ENCODE data around the gene OR5AC2.
A peak's percentile ranks its signal among the peaks of the same experiment; 100 is the strongest.

OR5AC2 gene, protein sequence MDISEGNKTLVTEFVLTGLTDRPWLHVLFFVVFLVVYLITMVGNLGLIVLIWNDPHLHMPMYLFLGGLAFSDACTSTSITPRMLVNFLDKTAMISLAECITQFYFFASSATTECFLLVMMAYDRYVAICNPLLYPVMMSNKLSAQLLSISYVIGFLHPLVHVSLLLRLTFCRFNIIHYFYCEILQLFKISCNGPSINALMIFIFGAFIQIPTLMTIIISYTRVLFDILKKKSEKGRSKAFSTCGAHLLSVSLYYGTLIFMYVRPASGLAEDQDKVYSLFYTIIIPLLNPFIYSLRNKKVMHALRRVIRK

DNA sequence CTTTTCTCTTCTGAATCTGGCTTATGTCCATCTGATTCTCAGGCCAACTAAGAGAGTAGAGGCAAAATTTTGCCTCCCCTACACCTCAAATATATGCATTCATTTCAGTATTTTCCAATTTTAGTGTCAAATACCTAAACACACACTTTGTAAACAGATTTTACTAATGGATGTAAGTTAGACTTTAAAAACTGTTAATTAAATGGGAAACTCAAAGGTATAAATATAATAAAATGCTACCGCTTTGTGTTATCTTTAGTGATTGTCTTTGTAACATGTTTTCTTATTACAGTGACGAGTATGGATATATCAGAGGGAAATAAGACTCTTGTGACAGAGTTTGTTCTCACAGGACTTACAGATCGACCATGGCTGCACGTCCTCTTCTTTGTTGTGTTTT lies at the start of gene OR5AC2:
OR5AC2 (plus strand) TSS at position 301 of the 400 bp plus-strand sequence; CDS start at position 301, 0 bp downstream.
- no peak for DNase-seq

DNA sequence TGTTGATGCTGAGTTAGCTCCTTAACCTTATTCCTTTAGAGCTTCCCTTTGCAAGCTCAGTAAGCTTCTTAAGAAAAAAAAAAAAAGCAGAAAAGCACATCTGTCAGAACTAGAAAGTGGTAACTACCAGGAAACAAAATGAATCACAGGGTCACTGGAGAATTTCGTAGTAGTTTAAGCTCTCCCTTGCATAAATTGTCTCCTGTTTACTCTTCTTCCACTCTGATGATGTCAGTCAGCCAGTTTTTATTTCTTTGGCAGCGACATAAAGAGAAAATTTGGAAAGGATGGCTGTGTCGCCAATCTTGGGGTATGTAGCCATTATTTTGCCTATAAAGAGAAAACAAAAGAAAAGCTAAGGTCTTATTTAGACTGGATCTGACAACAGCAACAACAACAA lies 48.7 kb upstream of the OR5AC2 start:
- no peak for DNase-seq

DNA sequence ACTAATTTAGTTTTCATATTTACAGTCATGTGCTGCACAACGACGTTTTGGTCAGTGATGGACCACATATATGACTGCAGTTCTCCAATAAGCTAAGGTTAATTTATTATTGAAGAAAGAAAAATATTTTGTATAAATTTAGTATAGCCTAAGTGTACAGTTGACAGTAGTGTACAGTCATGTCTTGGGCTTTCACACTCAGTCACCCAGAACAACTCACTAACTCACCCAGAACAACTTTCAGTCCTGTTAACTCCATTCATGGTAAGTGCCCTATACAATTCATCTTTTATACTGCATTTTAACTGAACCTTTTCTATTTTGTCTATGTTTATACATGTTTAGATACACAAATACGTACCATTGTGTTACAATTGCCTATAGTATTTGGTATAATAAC lies 48.1 kb upstream of the OR5AC2 start:
- DNase-seq, result no peak

DNA sequence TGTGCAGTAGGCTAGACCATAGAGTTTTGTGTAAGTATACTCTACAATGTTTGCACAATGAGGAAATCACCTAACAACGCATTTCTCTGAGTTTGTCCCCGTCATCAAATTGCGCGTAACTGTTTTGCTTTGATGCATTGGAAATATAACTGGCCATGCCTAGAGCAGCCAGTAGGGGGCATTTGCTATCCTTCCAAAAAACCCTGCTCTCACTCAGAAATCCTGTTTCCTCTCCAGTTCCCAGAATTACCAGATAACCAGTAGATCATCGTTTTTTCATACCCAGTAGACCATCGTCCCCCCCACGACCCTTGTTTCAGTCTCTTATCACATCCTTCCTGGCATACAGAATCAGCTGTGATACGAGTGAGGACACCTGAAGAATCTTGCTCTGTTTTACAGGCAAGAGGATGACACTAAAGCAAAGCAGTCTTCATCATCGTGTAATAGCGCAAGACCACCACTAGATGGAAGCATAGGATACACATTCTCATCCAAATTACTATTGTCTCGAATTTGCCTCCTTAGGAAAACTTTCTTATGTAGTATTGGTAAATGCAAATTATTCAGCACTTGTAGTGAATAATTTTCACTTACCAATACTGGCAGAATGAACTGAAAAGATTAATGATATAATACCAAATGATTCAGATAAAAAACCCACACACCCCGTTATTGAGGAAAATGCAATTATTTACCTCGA lies 47.5 kb upstream of the OR5AC2 start:
- peak; percentile 68 to 75 for DNase-seq

DNA sequence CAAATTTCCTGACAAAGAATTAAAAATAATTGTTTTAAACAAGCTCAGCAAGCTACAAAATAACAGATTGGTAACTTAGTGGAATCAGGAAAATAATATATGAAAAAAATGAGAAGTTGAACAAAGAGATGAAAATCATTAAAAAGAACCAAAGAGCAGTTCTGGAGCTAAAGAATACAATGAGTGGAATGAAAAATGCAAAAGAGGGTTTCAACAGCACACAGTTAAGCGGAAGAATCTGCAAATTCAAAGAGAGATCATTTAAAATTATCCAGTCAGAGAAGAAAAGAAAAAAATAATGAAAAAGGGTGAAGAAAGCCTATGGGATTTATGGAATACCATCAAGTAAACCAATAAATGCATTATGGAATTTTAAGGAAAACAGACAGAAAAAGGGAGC lies 45.6 kb upstream of the OR5AC2 start:
- DNase-seq, result no peak

DNA sequence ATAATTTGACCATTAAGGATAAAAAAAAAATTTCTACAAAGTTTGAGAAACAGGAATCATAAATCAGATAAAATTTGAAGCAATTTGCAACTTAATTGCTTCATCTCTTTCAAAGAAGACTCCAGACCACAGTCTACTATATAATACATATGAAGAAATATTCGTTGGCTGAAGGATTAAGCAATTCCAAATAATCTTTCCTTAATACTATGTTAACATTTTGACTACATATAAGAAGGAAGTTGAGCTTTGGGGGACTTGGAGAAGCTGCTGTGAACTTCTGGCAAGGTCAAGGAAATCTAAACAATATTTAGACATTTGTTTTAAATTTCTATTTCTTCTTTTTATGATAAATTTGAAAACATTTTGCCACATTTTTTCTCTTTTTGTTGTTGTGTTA lies 38.4 kb upstream of the OR5AC2 start:
- DNase-seq, result no peak

DNA sequence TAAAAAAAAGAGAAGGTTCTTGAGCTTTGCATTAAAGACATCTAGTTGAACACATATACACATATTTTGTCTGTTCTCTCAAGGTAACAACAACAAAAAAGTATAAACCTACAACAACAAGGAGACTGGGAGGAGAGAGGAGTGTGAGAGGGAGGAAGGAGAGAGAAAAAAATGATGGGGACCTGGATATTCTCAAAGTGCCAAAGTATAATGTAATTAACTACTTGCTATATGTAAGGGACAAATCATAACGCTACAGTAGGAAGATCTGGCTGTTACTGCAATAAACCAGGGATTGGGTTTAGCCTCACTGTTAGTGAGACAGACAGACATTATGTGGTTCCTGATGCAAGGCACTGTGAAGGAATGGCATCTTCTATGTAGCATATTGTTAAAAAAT lies 37.7 kb upstream of the OR5AC2 start:
- DNase-seq, result no peak

DNA sequence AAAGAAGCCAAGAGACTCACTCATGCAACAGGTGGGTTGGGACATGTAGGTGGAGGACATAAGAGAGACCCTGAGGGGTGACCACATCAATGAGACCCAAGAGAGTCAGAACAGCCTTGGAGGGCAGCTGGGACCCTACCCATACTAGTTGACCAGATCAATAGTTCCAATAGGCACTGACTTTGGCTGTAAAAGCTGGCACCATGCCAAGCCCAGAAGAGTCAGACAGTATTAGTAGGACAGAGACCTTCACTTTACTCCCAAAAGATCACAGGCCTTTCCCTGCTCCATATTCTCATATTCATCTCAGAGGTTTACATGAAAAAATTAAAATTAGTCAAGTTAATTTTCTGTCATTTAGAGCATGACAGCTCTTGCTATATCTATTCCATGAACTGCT lies 30.9 kb upstream of the OR5AC2 start:
- no peak for DNase-seq

DNA sequence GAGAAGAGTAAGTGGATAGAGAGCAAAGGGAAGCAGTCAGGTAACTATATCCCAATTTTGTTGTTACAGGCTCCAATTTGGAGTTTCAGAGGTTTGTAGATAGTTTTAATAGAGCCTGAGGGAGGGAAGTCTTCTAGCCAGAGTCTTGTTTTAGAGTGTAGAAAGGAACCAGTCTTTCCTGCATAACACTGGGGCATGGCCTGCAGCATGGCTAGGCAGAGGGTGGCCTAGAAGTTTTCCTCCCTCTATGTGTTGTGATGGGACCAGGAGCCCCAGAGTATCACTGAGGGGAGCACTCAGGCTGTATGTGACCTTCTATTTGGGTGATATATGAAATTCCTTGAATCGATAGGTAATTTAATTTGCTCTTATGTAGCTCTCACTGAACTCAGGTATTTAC lies 29.3 kb upstream of the OR5AC2 start:
- no peak for DNase-seq

DNA sequence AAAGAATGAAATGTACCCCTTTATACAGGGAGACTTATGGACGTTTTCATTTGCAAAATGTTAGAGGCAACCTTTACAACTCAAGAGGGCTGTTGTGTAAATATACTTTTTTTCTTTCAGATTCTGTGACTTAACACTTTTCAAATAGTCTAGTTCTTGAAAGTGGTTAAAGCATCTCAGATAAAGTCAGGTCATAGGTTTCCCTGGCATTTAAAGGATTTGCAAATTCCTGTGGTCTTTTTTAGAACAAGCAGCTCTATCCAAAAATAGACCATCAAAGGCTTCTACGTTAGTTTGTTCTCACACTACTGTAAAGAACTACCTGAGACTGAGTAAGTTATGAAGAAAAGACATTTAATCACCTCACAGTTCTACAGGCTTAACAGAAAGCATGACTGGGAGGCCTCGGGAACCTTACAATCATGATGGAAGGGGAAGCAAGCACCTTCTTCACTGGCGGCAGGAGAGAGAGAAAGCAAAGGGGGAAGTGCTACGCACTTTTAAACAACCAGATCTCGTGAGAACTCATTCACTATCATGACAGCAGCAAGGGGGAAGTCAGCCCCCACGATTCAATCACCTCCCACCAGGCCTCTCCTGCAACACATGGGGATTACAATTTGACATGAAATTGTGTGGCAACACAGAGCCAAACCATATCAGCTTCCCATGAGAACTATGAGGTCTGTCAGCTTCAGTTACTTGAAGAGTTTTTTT lies 28.6 kb upstream of the OR5AC2 start:
- no peak for DNase-seq

DNA sequence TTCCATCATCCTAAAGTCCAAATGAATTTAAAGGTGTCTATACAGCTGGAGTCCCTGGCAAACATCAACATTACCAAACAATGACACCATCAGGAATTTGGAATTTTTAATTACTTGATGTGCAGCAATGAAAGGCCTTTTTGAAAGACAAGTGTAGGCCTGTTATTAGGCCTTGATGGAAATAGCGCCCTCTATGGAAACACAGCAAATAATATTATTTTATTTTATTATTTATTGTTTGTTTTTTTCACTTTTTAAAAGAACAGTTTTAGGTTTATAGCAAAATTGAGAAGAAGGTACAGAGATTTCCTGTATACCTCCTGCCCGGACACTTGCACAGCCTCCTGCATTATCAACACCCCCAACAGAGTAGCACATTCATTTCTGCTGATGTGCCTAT lies 18.1 kb upstream of the OR5AC2 start:
- no peak for DNase-seq

DNA sequence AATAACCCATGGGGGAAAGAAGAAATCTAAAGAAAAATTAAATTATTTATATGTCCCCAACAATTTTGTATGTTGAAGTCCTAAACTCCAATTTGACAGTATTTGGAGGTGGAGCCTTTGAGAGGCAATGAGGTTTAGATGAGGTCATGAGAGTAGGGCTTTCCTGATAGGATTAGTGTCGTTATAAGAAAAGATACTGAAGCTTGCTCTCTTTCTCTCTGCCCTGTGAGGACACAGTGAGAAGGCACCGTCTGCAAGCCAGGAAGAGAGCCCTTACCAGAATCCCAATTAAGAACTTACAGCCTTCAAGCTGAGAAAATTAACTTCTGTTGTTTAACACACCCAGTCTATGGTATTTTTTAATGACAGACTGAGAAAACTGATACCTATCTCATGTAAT lies 16.1 kb upstream of the OR5AC2 start:
- no peak for DNase-seq

DNA sequence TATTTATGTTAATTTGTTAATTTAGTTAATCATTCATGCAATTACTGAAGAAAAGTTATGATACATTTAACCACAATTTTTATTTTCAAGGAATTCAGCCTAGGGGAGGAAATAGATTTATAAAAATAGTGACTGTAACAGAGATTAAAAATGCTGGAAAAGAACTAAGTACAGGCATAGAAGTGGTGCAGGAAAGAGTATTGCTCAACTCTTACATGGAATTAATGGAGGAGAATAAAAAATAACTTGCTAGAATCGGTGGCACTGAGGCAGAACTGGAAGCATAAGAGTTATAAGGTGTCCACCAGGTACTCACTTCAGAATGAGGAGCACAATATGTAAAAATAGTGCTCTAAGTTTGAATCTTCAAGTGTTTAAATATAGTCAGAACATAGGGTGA lies 13.5 kb upstream of the OR5AC2 start:
- DNase-seq, result no peak

DNA sequence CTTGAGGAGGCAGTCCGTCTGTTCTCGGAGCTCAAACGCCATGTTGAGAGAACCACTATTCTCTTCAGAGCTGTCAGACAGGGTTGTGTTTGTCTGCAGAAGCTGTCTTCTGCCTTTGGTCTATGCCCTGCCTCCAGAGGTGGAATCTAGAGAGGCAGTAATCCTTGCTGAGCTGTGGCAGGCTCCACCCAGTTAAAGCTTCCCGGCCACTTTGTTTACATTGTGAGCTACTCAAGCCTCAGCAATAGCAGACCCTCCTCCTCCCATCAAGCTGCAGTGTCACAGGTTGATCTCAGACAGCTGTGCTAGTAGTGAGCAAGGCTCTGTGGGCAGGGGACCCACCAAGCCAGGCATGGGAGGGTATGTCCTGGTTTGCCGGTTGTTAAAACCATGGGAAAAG lies 8.9 kb downstream of the OR5AC2 start:
- no peak for DNase-seq

DNA sequence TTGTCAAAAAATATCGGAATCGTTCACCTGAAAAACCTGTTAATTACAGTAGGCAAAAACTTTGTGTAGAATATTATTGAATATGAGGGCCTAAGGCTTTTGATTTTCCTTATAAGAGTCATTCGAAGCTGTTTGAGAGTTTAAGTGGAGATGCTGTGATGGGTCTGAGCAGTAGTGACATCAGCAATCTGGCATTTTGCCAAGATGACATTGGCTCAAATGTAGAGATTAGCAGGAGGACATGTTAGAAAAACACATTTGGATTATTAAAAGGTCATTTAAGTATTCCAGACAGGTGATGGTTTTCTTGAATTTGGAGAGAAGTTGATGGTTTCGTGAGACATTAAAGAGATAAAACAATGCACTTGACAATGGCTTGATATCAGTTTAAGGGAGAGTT lies 12.9 kb downstream of the OR5AC2 start:
- DNase-seq, result no peak

DNA sequence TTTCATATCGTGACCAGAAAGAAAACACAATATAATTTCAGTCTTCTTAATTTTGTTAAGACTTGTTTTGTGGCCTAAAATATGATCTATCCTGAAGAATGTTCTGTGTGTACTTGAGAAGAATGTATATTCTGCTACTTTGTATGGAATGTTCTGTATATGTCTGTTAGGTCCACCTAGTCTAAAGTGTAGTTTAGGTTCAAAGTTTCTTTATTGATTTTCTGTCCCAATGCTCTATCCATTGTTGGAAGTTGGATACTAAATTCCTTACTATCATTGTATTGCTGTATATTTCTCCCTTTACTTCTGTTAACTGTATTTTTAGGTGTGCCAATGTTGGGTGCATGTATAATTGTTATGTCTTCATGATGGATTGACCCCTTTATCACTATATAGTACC lies 21.2 kb downstream of the OR5AC2 start:
- DNase-seq, result no peak

DNA sequence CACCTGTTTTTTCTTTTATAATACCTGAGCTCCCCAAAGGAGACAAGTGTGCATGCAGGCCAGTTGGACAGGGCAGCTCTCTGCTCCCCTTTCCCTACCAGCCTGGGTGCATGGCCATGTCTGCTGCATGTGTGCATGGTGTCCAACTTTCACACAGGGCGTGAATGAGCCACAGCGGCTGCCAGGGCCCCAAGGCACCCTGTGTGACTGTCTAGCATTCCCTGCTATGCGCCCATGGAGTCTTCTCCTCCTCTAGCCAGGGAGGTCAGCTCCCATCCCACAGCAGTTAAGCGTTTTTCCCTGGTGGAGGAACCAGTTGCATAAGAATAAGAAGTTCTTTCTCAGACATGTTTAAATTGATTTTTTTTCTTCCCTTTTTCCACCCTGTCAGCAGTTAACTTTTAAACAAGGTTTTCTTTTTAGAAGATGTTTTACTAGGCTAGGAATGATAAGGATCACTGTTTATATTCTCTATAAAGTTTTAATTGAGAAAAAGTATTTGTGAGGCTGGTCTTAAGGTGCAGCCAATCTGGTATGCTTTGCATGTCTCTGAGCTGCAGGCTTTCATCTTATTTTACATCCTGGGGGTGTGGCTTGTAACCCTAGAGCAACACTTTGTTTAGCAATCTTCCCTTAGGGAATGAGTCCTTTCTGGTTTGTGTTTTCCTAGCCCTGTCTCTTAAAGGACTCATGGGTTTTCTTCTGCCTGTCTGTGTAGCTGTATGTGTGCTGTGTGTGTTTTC lies 23.0 kb downstream of the OR5AC2 start:
- DNase-seq, result no peak

DNA sequence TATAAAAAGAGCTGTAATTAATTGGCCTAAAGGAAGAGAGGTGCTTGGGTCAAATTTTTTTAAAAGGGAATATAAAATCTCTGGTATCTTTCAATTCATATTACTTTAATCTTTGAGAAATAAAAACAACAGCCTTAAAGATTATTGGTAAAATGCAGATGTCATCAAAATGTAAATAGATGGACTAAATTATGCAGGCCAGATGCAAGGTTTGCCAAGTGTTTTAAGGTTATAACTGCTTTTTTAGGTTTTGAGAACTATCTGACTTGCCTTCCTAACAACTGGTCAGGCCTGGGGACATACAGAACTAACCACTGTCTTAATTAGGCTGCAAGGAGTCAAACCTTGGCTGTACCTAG lies 23.6 kb downstream of the OR5AC2 start:
- DNase-seq, result no peak

DNA sequence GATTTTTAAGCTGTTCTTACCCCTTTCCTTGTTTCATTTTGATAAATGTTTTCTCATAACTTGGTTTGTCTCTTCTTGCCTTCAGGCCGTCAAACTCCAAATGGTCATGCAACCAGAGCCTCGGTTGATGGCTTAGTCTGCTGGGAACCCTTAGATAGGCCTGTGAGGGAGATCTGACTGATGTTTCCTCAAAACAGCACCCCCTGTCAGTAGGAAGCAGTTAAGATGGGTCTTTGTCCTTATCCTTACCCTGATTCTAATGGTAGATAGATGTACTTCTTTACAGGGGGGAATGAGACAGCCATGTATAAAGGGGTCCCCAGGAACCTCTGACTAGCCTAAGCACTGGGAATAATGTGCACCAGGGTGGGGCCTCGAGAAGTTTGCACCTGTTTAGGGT lies 27.3 kb downstream of the OR5AC2 start:
- DNase-seq, result no peak

DNA sequence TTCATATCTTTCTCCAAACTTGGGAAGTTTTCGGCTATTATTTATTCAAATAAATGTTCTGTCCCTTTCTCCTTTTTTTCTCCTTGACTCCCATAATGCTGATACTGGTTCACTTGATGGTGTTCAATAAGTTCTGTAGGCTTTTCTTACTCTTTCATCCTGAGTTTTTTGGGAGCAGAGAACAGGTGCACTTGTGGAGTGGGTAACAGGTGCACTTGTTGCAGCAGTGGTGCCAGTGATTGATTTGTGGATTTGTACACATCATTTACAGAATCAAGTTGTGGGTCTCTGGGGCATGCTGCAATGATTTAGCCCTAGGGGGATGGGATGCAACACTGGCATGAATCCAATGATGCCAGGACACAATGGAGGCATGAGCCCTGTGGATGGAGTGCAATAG lies 28.7 kb downstream of the OR5AC2 start:
- DNase-seq, result no peak

DNA sequence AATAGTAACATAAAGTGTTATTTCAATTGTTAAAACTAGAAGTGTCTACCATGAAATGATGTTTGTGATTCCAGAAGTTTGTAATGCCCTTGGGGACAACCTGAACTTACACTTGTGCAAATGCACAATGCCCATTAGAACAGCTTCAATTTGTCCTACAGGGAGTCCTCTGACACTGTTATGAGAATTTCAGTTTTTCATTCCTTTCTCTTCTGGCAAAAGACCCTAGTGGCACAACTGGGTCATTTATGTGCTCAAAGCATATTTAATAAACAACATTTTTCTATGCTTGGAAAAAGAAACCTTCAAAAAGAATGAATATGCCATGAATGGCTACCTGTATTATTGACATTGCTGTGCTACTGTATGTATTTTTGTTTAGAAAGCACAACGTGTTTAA lies 43.4 kb downstream of the OR5AC2 start, which contains the start of gene OR5H1:
OR5H1 (plus strand) TSS at position 301 of the 400 bp plus-strand sequence. CDS start 1,977 bp downstream, outside the sequence.
- no peak for DNase-seq

DNA sequence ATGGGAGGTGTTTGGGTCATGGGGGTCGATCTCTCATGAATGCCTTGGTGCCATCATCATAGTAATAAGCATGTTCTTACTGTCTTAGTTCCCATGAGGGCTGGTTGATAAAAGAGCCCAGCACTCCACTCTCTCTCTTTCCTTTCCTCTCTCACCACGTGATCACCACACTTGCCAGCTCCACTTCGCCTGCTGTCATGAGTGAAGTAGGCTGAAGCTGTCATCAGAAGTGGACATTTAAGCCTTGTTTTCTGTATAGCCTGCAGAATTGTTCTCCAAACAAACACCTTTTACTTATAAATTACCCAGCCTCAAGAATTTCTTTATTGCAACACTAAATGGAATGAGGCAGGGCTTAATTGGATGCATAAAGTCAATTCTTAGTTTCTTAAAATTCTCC lies 49.7 kb downstream of the OR5AC2 start:
- no peak for DNase-seq
